HG03139 (cell line): ENCODE measurements around the gene HSF2BP.
A peak's percentile ranks its signal among the peaks of the same experiment; 100 is the strongest.
"Not testable (repeated sequence)": the region's sequence is repeated elsewhere in the genome, so short reads cannot be mapped to it uniquely, and the experiment has no call there.

Experiments
- ATAC-seq: cut with Tn5 transposase; IDR thresholded peaks from one replicate; pipeline ENCODE4 v1.9.1; 2021; ENCODE audit not compliant: unreplicated experiment

The HSF2BP gene

GRCh38 chr21:43652616-43653015 lies 6.7 kb downstream of the HSF2BP start:
- ATAC-seq, result no peak

DNA sequence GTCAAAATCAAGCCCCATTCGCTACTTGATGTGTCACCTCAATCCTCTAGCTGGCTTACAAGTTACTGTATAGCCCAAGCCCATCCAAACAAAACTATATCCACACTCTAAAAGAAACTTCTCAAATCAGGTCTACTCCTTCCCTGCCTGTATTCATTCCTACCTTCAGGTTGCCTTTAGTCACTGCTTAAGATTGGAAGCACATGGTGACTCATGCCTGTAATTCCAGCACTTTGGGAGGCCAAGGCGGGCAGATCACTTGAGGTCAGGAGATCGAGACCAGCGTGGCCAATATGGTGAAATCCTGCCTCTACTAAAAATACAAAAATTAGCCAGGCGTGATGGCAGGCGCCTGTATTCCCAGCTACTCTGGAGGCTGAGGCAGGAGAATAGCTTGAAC lies 7.4 kb downstream of the HSF2BP start:
- not testable (repeated sequence) for ATAC-seq

- no peak for ATAC-seq
These were observed 11.1 kb downstream of the HSF2BP start for GRCh38 chr21:43648171-43648570.

DNA sequence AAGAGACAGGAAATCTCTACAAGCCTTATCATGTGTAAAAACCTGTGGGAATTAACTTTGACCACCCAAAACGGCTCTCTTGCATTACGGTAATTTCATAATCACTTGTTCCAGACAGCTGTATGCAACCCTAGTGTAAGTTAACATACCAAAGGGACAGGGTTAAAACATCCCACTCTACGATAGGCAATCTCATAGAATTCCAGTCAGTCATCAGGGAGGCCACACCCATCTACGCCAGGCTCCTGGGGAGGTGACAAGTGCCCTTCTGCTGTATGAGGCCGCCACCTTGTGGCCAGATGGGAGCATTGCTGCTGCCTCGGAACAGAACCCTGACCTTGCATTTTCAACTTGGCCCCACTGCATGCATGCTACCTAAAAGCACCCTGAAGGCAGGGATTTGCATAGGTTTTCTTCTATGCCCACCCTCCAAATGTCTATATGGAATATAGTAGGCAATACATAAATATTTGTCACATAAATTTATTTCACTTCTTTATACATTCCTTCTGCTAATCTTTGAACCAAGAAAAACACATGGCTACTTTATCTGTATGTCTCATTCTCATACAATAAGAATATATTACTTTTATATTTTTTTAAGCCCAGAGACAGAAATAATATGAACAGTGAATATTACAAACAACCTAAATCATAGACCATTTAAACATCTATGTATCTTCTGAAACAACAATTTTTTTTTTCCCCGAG lies 12.6 kb downstream of the HSF2BP start:
- ATAC-seq, result peak; percentile 73

DNA sequence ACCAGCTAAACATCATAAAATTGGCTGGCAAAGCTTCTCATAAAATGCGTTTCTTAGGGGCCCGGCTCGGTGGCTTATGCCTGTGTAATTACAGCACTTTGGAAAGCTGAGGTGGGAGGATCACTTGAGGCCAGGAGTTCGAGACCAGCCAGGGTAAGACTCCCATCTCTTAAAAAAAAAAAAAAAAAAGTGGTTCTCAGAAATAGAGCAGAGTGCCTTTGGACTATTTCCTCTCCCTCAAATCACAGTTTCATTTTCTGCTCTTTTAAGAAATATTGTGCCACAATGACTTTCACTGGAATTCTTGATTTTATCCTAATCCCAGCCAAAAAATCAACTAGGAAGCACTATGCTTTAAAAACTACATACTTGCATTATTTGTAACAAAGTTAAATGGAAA lies 13.3 kb downstream of the HSF2BP start:
- no peak for ATAC-seq

DNA sequence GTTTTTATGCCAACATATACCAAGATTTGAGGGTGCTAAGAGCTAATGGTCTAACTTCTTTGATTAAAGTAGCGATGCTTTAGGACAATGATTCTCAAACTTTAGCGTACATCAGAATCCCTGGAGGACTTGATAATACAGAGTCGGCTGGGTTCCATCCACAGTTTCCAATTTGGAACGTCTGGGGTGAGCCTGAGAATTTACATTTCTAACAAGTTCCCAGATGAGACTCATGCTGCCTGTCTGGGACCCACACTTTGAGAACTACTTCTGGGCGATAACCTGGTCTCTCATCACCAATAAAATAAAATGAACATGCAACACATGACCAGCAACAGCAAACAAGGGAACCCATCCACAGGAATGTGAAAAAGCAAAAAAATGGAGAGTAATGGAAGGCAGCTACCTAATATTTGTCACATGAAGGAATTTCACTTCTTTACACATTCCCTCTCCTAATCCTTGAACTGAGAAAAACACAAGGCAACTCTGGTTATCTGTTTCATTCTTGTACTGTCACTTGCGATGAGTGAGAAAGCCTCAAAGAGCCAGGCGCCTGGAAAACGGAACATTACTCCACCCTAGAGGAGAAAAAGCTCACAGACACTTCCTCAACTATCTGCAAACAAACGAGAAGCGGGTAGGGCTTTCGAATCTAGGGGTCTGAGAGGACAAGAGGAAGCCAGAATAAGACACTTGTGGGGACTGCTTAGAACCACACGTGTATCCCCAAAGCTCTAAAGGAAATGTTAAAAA lies 14.0 kb downstream of the HSF2BP start:
- no peak for ATAC-seq

DNA sequence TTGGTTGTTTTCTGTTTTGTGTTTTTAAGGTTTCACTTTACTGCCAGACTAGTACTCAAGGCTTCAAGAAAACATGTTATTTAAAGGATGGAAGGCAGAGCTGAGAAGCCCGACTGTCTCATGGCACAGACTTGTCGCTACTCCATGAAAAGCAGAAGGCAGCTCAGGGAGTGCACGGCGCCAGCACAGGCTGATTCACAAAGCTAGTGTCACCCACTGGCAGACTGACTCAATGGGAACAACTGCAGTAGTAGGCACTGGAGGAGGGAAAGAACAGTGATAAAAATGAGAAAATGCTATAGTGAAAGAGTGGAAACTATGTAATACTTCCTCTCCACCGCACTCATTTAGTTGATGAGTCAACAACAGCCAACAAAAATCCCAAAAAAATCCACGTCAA lies 14.7 kb downstream of the HSF2BP start:
- ATAC-seq, result no peak

DNA sequence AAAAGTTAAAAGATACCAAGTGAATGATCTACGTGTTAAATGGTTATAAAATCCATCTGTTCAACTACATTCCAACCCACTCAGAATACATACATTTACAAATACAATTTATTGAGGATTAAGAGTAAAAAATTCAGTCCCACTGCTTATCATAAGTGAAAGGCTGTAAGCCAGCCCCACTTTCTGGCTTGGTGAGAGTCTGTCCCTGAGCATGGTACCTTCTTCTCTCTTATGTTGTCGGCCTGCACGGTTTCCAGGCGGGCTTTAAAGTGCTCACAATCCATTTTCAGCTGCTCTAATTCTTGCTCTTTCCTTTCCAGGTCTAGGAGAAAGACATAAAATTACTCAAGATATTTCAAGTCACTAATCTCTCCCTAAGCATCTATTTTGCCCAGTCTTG lies 15.2 kb downstream of the HSF2BP start:
- no peak for ATAC-seq

DNA sequence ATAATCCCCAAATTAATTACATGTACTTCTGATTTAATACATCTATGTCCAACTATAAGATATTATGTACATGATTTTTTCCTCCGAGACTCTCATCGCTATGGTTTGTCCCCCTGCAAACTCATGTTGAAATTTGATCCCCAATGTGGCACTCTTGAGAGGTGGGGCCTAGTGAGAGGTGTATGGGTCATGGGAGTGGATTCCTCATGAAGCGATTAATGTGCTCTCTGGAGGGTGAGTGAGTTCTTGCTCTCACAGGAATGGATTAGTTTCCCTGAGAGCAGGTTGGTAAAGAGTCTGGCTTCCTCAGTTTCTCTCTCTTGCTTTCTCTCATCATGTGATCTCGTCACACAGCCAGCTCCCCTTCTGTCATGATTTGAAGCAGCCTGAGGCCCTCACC lies 16.1 kb downstream of the HSF2BP start:
- no peak for ATAC-seq

DNA sequence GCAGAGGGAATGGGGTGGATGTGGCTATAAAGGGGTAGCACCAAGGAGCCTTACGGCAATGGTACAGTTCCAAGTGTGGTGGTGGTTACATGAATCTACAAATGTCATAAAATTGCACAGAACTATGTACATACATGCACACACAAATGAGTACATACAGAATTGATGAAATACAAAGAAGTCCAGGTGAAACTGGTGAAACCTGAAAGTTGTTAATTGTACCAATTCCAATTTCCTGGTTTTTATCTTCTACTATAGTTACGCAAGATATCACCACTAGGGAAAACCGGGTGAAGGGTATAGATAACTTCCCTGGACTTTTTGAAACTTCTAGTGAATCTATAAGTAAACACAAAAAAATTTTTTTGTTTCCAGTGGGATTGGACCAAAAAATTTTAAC lies 18.9 kb downstream of the HSF2BP start:
- ATAC-seq, result no peak

DNA sequence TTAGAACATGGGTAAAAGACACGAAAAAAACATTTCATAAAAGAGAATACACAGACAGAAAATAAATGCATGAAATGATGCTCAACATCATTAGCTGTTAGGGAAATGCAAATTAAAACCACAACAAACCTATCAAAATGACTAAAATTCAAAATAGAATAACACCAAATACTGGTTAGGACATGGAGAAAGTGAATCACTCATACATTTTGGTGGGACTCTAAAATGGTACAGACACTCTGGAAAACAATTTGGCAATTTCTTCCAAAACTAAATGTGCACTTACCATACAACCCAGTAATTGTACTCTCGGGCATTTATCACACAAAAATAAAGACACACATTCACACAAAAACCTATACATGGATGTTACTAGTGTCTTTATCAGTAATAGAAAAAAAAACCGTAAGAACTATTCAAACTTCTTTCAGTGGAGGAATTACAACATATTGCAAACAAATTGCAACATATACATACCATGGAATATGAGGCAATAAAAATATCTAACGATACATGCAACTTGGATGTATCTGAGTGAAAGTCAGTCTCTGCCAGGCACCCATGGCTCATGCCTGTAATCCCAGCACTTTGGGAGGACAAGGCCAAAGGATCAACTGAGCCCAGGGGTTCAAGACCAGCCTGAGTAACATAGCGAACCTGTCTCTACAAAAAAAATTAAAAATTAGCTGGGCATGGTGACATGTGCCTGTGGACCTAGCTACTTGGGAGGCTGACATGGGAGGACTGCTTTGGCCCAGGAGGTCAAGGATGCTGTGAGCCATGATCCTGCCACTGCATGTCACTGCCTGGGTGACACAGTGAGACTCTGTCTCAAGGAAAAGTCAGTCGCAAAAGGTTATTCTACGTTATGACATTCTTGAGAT lies 19.6 kb downstream of the HSF2BP start:
- ATAC-seq, result no peak

DNA sequence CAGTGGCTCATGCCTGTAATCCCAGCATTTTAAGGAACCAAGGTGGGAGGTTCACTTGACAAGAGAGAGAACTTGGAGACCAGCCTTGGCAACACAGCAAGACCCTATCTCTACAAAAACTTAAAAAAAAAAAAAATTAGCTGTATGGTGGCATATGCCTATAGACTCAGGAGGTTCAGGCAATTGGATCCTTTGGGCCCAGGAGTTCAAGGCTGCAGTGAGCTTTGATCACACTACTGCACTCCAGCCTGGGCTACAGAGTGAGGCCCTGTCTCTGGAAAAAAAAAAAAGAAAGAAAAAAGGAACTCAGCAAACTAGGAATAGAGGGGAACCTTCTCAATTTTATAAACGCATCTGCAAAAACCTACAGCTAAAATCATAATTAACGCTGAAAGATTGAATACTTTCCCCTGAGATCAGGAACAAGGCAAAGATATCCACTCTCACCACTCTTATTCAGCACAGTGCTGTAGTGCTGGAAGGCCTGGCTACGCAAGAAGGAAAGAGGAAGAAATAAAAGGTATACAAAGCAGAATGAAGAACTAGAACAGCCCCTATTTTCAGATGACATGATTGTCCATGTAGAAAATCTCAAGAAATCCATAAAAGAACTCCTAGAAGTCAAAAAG lies 21.6 kb downstream of the HSF2BP start:
- no peak for ATAC-seq

DNA sequence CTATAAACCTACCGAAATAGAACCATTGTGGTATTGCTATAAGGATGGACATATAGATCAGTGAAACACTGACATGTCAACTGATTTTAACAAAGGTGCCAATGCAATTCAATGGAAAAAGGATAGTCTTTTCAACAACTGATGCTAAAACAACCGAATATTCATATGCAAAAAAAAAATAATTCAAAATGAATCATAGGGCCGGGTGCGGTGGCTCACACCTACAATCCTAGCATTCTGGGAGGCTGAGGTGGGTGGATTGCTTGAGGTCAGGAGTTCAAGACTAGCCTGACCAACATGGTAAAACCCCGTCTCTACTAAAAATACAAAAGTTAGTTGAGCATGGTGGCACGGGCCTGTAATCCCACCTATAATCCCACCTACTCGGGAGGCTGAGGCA lies 23.9 kb downstream of the HSF2BP start:
- no peak for ATAC-seq

GRCh38 chr21:43634618-43635017 lies 24.7 kb downstream of the HSF2BP start:
- ATAC-seq, result no peak

DNA sequence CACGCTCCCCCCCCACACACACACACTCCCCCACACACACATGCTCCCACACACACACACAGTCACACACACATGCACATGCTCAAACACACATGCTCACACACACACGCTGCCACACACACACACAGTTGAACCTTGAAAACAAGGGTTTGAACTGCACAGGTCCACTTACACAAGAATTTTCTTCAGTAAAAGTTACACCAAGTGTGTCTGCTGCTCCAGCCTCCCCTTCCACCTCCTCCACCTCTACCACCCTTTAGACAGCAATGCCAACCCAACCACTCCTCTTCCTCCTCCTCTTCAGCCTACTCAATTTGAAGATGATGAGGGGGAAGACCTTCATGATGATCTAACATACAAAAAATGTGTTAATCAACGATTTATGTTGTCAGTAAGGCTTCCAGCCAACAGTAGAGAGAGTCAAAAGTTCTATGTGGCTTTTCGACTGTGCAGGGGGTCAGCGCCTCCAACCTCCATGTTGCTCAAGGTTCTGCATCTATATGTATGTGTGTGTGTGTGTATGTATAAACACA lies 26.8 kb downstream of the HSF2BP start:
- ATAC-seq, result no peak

GRCh38 chr21:43631411-43632107 lies 27.7 kb downstream of the HSF2BP start:
- ATAC-seq, result no peak

GRCh38 chr21:43627527-43627926 lies 31.8 kb downstream of the HSF2BP start:
- no peak for ATAC-seq

DNA sequence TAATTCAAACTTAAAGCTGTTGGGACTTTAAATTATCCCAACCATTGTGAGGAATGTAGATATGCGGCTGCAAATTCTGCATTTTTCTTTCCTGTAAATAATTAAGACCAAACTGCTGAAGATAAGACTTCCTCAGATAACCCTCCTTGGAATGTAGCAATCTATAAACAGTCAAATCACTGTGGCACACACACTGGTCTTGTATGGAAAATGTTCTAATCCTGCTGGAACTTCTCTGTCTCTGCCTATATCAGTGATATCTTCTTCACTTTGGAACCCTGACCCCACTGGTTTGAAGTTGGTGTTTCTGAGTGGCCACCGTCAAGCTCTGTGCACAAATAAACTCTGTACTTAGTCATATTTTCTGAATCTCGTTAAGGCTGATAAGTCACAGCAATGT lies 32.9 kb downstream of the HSF2BP start:
- ATAC-seq, result no peak

GRCh38 chr21:43624339-43624738 lies 34.9 kb downstream of the HSF2BP start:
- ATAC-seq, result no peak

DNA sequence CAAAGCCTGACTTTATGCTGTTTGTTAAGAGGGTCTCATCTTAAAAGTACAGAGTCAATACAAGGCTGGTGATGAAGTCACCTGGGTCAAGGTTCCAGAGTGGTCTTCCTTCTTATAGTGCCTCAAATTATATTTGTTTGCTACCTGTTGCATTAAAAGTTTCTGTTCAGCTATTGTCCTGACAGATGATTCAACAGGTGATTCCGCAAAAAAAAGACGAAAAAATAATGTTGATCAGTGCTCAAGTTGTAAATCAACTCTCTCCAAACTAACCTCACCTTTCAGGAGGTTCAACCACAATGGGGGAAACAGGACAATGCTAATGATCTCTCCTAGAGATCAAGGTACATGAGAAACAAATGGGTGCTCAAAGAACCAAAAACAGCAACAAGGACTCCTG lies 35.7 kb downstream of the HSF2BP start:
- no peak for ATAC-seq
